Tibial artery (tissue), 4 donors: ENCODE measurements around the gene IL1R2.

Experiments used
- DNase-seq, 2 donors: peaks; one replicate each; pipeline ENCODE4 v3.0.0-alpha.2; 2019
- H3K27ac ChIP-seq, 2 donors: fragments of 200-600 bp; sonication (generic) in 1 of 2; 1 replicate in 1 of 2; 2 replicates in 1 of 2; pipeline ENCODE4 v1.5.1; 2018 to 2019; ENCODE audit warnings: mild to moderate bottlenecking in 1 of 2
- H3K27me3 ChIP-seq, 2 donors: fragments of 200-600 bp; sonication (generic) in 1 of 2; one replicate each; pipeline versions ENCODE4 v1.5.1 to v1.6.0; 2016 to 2019
- H3K36me3 ChIP-seq, 3 donors: fragments of 200-600 bp; sonication (generic) in 2 of 3; one replicate each; pipeline ENCODE4 v1.5.1; 2016 to 2019; ENCODE audit warnings: mild to moderate bottlenecking in 2 of 3
- H3K4me1 ChIP-seq, 4 donors: fragments of 200-600 bp; sonication (generic) in 2 of 4; 1 replicate in 3 of 4; 2 replicates in 1 of 4; pipeline ENCODE4 v1.5.1; 2016 to 2019
- H3K4me3 ChIP-seq, 2 donors: fragments of 200-600 bp; sonication (generic) in 1 of 2; 1 replicate in 1 of 2; 2 replicates in 1 of 2; pipeline ENCODE4 v1.5.1; 2018 to 2019; ENCODE audit warnings: mild to moderate bottlenecking in 2 of 2
- H3K9me3 ChIP-seq, 3 donors: fragments of 200-600 bp; sonication (generic) in 1 of 3; one replicate each; pipeline ENCODE4 v1.5.1; 2016 to 2019
- CTCF ChIP-seq, 2 experiments: fragments of 200-600 bp in 1 of 2; fragments of 450-650 bp in 1 of 2; IDR thresholded peaks; one replicate each; pipeline ENCODE4 v1.5.1; 2017 to 2019; ENCODE audit warnings: antibody characterized with exemption in 2 of 2, mild to moderate bottlenecking in 1 of 2, moderate library complexity in 1 of 2
- intact Hi-C: fragments of 100-400 bp; cut with DNase I; formaldehyde crosslinking; loops from one replicate; pipeline ENCODE4 v1.15.0; 2023; ENCODE audit warnings: low total_unique reads

IL1R2 gene

GRCh38 chr2:101985793-101986164 lies 6.0 kb upstream of the IL1R2 start:
- H3K36me3 ChIP-seq = no peaks in the 10 kb centered on the region
- H3K4me1 ChIP-seq = no peaks in the 10 kb centered on the region
- no peak overlapping the region for H3K4me3 ChIP-seq
- intact Hi-C loops = no loop called here
- no peaks in the 10 kb centered on the region for H3K27me3 ChIP-seq
- H3K9me3 ChIP-seq = no peaks in the 10 kb centered on the region
- no peak overlapping the region for H3K27ac ChIP-seq
- TF ChIP-seq CTCF (IDR thresholded peaks at IDR 0.05) = no peak
- no peak for DNase-seq

GRCh38 chr2:101986376-101986775 lies 5.4 kb upstream of the IL1R2 start:
- no peak overlapping the region for H3K4me3 ChIP-seq
- H3K27ac ChIP-seq = no peak overlapping the region
- H3K4me1 ChIP-seq = no peaks in the 10 kb centered on the region
- no peak for TF ChIP-seq CTCF (IDR thresholded peaks at IDR 0.05)
- no peaks in the 10 kb centered on the region for H3K27me3 ChIP-seq
- intact Hi-C loops = no loop called here
- no peaks in the 10 kb centered on the region for H3K9me3 ChIP-seq
- no peaks in the 10 kb centered on the region for H3K36me3 ChIP-seq
- DNase-seq = no peak

DNA sequence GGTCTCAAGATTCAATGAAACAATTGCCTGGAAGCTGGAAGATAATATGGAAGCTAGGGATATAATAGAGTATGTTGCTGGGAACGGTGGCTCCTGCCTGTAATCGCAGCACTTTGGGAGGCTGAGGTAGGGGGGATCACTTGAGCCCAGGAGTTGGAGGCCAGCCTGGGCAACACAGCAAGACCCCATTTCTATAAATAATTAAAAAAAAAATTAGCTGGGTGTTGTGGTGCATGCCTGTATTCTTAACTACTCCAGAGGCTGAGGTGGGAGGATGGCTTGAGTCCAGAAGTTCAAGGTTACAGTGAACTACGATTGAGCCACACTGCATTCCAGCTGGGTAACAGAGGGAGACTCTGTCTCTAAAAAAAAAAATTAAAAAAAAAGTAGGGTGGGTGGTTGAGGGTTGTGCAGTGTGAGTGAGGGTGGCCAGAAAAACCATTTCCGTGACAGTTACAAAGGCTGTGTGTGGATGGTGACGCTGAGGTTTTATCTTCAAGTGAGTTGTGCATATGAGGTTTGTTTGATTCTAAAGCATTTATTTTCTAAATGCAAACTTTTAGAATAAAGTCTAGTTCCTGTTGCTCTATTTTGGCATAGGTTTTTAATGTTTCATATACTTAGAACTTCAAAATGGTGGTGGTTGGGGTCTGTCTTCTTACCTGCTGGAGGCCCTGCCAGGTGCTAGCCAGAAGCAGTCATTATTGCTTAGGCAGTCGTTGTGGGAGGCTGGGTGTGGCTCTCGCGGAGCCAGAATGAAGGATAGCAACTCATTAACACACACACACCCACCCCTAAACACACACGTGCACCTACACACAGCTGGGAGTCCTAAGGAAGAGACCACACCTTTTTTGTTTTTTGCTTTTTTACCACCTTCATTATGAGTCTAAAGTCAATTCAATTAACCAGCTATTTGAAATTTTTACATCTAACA lies 4.7 kb upstream of the IL1R2 start:
- intact Hi-C loops = no loop called here
- TF ChIP-seq CTCF (IDR thresholded peaks at IDR 0.05) = no peak
- no peaks in the 10 kb centered on the region for H3K9me3 ChIP-seq
- H3K27me3 ChIP-seq = no peaks in the 10 kb centered on the region
- no peak overlapping the region for H3K27ac ChIP-seq
- no peak overlapping the region for H3K4me3 ChIP-seq
- H3K4me1 ChIP-seq = no peaks in the 10 kb centered on the region
- H3K36me3 ChIP-seq = no peaks in the 10 kb centered on the region
- no peak for DNase-seq

DNA sequence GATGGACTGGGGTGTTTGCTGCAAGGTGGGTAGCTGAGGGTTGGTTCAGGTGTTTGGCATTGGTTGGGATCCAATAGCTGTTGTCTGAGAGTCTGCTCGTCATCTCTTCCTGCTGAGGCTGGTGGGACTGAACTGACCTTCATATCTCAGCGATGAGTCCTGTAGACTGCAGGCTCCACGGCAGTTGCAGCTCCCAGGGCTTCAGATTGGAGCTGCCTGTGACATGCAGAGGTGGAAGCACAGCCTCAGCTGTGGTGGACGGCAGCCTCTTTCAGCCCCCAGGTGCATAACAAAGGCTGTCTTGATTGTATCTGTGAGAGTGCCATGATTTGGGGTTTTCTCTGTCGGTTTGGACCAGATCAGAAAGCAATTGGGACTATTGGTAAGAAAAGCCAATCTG lies 3.9 kb upstream of the IL1R2 start:
- intact Hi-C loops = no loop called here
- Histone ChIP-seq H3K4me3 (no peak overlapping the region), H3K9me3 (no peaks in the 10 kb centered on the region)

GRCh38 chr2:101988541-101988940 lies 3.2 kb upstream of the IL1R2 start:
- DNase-seq = no peak
- H3K4me3 ChIP-seq = no peak overlapping the region
- intact Hi-C loops = no loop called here
- H3K27me3 ChIP-seq = no peaks in the 10 kb centered on the region
- H3K9me3 ChIP-seq = no peaks in the 10 kb centered on the region
- H3K4me1 ChIP-seq = no peaks in the 10 kb centered on the region
- H3K36me3 ChIP-seq = no peaks in the 10 kb centered on the region
- H3K27ac ChIP-seq = no peak overlapping the region
- no peak for TF ChIP-seq CTCF (IDR thresholded peaks at IDR 0.05)

More for the DNA sequence above, 3.9 kb upstream of the IL1R2 start:
- Histone ChIP-seq H3K4me1 (no peaks in the 10 kb centered on the region), H3K36me3 (no peaks in the 10 kb centered on the region), H3K27ac (no peak overlapping the region), H3K27me3 (no peaks in the 10 kb centered on the region)
- no peak for TF ChIP-seq CTCF (IDR thresholded peaks at IDR 0.05)
- no peak for DNase-seq
